ENCODE results near the gene ZNF839. TPM values are rescaled to one million over a fixed set of nuclear protein-coding genes. Genes with fewer than 3 reads are reported as not detected.

ZNF839 gene
- total RNA-seq, 1 donor from 2014 or later, result 14.9 TPM

DNA sequence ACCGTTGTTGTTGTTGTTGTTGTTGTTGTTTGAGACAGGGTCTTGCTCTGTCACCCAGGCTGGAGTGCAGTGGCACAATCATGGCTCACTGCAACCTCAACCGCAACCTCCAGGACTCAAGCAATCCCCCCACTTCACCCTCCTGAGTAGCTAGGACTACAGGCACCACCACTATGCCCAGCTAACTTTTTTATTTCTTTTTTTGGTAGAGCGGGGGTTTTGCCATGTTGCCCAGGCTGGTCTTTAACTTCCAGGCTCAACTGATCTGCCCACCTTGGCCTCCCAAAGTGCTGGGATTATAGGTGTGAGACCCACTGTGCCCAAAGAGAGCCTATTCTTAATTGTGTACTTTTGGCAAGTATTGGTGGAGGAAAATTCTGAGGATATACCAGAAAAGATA, 40.3 kb upstream of the ZNF839 start:
- Mint-ChIP-seq H3K4me1 (ENCODE audit: low read depth) (no peaks in the 10 kb centered on the region), H3K27me3 (no peaks in the 10 kb centered on the region), H3K4me3 (ENCODE audit: low read depth) (no peak overlapping the region), H3K9me3 (ENCODE audit: low read depth) (peaks cover 4% of the 10 kb centered on the region), H3K27ac (no peak overlapping the region), H3K36me3 (ENCODE audit: insufficient read depth) (peaks cover 7% of the 10 kb centered on the region)
- DNase-seq (ENCODE audit: low spot score, unreplicated experiment), result no peak
- TF ChIP-seq, protein P1, sequence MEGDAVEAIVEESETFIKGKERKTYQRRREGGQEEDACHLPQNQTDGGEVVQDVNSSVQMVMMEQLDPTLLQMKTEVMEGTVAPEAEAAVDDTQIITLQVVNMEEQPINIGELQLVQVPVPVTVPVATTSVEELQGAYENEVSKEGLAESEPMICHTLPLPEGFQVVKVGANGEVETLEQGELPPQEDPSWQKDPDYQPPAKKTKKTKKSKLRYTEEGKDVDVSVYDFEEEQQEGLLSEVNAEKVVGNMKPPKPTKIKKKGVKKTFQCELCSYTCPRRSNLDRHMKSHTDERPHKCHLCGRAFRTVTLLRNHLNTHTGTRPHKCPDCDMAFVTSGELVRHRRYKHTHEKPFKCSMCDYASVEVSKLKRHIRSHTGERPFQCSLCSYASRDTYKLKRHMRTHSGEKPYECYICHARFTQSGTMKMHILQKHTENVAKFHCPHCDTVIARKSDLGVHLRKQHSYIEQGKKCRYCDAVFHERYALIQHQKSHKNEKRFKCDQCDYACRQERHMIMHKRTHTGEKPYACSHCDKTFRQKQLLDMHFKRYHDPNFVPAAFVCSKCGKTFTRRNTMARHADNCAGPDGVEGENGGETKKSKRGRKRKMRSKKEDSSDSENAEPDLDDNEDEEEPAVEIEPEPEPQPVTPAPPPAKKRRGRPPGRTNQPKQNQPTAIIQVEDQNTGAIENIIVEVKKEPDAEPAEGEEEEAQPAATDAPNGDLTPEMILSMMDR (IDR thresholded peaks at IDR 0.05; ENCODE audit: unreplicated experiment), result no peak

DNA sequence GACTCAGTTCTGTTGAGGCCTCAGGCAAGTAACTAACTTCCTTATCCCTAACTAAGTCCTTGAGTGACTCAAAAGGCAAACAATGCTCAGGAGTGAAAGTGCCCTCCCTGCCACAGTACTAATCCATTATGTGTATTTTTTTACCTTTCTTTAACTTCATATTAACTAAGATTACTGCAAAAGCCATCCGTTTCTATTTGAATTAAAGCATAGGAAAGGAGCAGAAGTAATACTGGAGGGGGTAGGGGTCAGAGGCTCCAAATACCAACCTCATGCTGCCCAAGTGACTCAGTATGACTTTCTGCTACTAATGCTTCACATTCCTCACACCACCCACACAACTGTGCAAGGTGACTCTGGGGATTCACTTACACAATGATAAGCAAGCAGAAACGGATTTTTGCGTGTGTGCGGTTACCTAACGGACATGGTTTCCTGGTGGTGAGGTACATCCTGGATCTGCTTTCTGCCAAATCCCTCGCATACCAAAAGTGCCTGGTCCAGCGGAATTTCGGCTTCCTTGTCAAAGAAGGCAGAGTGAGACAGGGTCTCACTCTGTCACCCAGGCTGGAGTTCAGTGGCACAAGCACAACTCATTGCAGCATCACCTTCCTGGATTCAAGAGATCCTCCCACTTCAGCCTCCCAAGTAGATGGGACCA, 39.7 kb upstream of the ZNF839 start:
- Mint-ChIP-seq H3K4me3 (ENCODE audit: low read depth) (no peak overlapping the region), H3K4me1 (ENCODE audit: low read depth) (no peaks in the 10 kb centered on the region), H3K9me3 (ENCODE audit: low read depth) (peaks cover 4% of the 10 kb centered on the region), H3K36me3 (ENCODE audit: insufficient read depth) (peaks cover 6% of the 10 kb centered on the region), H3K27me3 (no peaks in the 10 kb centered on the region), H3K27ac (peak overlapping the region; percentile 73)
- TF ChIP-seq, protein P1 (IDR thresholded peaks at IDR 0.05; ENCODE audit: unreplicated experiment), result no peak
- no peak for DNase-seq (ENCODE audit: low spot score, unreplicated experiment)

DNA sequence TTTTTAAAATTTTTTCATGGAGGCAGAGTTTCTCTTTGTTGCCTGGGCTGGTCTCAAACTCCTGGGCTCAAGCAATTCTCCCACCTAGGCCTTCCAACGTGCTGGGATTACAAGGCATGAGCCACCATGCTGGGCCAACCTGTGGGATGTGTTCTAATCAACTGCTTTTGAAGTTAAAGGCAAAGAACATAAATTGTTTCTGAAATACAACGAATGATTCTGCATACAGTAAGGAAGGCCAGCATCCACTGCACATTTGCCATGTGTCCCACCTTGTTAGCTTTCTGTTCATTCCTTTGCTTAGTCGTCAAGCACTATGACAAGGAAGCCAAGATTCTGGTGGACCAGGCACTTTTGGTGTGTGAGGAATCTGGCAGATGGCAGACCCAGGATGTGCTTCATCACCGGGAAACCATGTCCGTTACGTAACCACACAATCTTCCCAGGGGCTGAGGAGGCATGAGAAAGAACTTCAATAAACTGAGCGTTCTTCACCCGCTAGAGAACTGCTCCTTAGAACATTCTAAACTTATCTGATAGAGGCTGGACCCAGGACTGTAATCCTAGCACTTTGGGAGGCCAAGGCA, 39.1 kb upstream of the ZNF839 start:
- Mint-ChIP-seq H3K4me1 (ENCODE audit: low read depth) (no peaks in the 10 kb centered on the region), H3K4me3 (ENCODE audit: low read depth) (no peak overlapping the region), H3K27me3 (no peaks in the 10 kb centered on the region), H3K36me3 (ENCODE audit: insufficient read depth) (peaks cover 5% of the 10 kb centered on the region), H3K27ac (peak overlapping the region; percentile 41), H3K9me3 (ENCODE audit: low read depth) (peaks cover 4% of the 10 kb centered on the region)
- TF ChIP-seq, protein P1 (IDR thresholded peaks at IDR 0.05; ENCODE audit: unreplicated experiment), result no peak
- DNase-seq (ENCODE audit: low spot score, unreplicated experiment), result no peak

DNA sequence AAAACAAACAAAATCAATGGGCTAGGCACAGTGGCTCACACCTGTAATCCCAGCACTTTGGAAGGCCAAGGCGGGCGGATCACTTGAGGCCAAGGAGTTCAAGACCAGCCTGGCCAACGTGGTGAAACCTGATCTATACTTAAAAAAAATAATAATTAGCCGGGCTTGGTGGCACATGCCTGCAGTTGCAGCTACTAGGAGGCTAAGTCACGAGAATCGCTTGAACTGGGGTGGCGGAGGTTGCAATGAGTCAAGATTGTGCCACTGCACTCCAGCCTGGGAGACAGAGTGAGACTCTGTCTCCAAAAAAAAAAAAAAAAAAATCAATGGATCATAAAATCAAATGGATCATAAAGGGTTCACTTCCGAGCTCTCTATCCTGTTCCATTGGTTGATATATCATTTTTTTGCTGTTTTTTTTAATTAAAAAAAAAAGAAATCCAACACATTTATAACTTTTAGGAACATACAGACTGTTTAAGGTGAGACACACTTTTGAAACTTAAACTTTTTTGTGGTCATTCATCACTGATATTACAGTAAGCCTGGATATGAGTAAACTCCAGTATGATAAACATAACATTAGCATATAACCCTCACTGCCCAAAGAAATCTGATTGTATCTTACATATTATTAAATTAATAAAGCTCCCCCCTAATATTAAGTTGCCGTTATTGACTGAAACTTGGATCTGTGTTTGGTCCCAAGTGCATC, 36.6 kb upstream of the ZNF839 start:
- TF ChIP-seq, protein P1 (IDR thresholded peaks at IDR 0.05; ENCODE audit: unreplicated experiment), result no peak
- H3K4me1 Mint-ChIP-seq (ENCODE audit: low read depth), result no peaks in the 10 kb centered on the region
- H3K36me3 Mint-ChIP-seq (ENCODE audit: insufficient read depth), result peaks cover under 1% of the 10 kb centered on the region
- H3K9me3 Mint-ChIP-seq (ENCODE audit: low read depth), result no peaks in the 10 kb centered on the region
- DNase-seq (ENCODE audit: low spot score, unreplicated experiment), result no peak
- H3K27me3 Mint-ChIP-seq, result no peaks in the 10 kb centered on the region
- no peak overlapping the region for H3K4me3 Mint-ChIP-seq (ENCODE audit: low read depth)
- no peak overlapping the region for H3K27ac Mint-ChIP-seq

DNA sequence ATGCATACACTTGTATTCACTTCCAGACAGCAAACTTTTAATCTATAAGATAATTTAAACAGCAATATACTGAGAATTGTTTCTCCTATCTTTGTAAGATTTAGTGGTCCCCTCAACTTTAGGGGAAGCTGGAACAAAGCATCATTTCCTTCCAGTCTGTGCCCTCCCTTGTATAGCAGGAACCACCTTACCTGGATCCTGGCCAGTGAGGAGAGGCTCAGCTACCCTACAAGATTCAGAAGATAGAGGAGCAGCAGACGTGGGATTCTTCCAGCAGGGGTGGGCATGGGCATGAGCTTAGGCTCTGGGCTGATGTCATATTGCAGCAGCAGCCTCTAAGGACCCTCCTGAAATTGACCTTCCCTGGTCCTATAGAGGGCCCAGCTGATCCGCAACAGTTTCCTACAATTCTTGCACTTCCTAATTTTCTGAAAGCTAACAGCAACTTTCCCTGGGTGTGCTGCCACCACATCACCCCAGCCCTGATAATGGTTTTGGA, 35.9 kb upstream of the ZNF839 start:
- H3K36me3 Mint-ChIP-seq (ENCODE audit: insufficient read depth), result peaks cover 2% of the 10 kb centered on the region
- H3K4me3 Mint-ChIP-seq (ENCODE audit: low read depth), result no peak overlapping the region
- TF ChIP-seq, protein P1 (IDR thresholded peaks at IDR 0.05; ENCODE audit: unreplicated experiment), result no peak
- no peaks in the 10 kb centered on the region for H3K4me1 Mint-ChIP-seq (ENCODE audit: low read depth)
- H3K27ac Mint-ChIP-seq, result no peak overlapping the region
- no peaks in the 10 kb centered on the region for H3K9me3 Mint-ChIP-seq (ENCODE audit: low read depth)
- no peak for DNase-seq (ENCODE audit: low spot score, unreplicated experiment)
- H3K27me3 Mint-ChIP-seq, result no peaks in the 10 kb centered on the region

All from progenitor cell of endocrine pancreas (in vitro differentiated cells).